NB4 (cell line): ENCODE data around the gene ARL16.
A peak's percentile ranks its signal among the peaks of the same experiment; 100 is the strongest.
"Not testable (repeated sequence)": the region's sequence is repeated elsewhere in the genome, so short reads cannot be mapped to it uniquely, and the experiment has no call there.

ENCODE experiments used
- DNase-seq: peaks from one replicate; pipeline ENCODE4 v3.0.0; 2010; ENCODE audit warnings: low read depth
- H3K4me3 ChIP-seq: one replicate; pipeline ENCODE4 v1.5.1; 2011; ENCODE audit warnings: mild to moderate bottlenecking, low read depth, low read length, moderate library complexity
- MYC ChIP-seq: IDR thresholded peaks from 2 replicates; pipeline ENCODE4 v1.6.1; 2011; ENCODE audit warnings: low read depth, low read length
- POLR2A ChIP-seq: IDR thresholded peaks from 2 replicates; pipeline ENCODE4 v1.6.1; 2011; ENCODE audit warnings: mild to moderate bottlenecking; ENCODE audit not compliant: insufficient read length; ENCODE audit errors: extremely low read depth
- TF ChIP-seq, protein P1 (sequence below): IDR thresholded peaks from one replicate; pipeline ENCODE4 v1.5.1; 2012; ENCODE audit warnings: low read depth, low read length
- TF ChIP-seq, protein P2 (sequence below): IDR thresholded peaks from 2 replicates; pipeline ENCODE4 v1.6.1; 2011; ENCODE audit warnings: low read depth, low read length

Gene ARL16

DNA sequence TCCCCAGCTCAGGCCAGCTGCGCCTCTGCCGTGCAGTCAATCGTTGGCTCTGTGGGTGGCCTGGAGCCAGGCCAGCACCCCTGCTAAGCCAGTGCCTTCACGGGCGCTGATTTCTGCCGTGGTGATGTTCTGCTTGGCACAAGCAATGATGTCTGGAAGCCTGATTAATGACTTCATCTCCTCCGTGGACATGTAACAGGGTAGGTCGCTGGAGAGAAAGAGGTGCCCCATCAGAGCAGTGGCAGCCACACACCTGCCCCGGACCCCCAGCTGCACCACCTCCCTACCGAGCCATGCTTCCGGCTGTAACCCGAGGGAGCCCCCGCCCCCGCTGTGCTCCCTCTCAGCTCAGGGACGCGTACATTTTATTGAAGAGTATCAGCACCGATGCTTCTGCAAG lies 1.9 kb downstream of the ARL16 start:
- TF ChIP-seq, protein P1, sequence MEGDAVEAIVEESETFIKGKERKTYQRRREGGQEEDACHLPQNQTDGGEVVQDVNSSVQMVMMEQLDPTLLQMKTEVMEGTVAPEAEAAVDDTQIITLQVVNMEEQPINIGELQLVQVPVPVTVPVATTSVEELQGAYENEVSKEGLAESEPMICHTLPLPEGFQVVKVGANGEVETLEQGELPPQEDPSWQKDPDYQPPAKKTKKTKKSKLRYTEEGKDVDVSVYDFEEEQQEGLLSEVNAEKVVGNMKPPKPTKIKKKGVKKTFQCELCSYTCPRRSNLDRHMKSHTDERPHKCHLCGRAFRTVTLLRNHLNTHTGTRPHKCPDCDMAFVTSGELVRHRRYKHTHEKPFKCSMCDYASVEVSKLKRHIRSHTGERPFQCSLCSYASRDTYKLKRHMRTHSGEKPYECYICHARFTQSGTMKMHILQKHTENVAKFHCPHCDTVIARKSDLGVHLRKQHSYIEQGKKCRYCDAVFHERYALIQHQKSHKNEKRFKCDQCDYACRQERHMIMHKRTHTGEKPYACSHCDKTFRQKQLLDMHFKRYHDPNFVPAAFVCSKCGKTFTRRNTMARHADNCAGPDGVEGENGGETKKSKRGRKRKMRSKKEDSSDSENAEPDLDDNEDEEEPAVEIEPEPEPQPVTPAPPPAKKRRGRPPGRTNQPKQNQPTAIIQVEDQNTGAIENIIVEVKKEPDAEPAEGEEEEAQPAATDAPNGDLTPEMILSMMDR: no peak
- TF ChIP-seq MYC (no peak), POLR2A (no peak)
- no peak for DNase-seq
- no peak overlapping the region for H3K4me3 ChIP-seq

DNA sequence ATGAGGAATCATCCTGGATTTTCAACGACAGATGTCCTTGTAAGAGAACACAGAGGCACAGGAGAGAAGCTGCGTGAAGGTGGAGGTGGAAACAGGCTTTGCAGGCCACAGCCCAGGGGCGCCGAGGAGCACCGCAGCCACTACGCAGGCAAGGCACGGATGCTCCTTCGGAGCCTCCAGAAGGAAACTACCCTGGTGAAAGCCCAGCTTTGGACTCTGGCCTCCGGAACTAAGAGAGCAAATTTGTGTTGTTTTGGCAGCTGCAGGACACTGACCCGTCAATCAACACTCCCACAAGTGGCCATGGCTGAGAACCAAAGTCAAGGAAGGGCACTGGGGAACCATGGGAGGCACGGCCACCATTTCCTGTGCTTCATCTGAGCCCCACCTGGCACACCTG lies 3.4 kb downstream of the ARL16 start:
- no peak overlapping the region for H3K4me3 ChIP-seq

DNA sequence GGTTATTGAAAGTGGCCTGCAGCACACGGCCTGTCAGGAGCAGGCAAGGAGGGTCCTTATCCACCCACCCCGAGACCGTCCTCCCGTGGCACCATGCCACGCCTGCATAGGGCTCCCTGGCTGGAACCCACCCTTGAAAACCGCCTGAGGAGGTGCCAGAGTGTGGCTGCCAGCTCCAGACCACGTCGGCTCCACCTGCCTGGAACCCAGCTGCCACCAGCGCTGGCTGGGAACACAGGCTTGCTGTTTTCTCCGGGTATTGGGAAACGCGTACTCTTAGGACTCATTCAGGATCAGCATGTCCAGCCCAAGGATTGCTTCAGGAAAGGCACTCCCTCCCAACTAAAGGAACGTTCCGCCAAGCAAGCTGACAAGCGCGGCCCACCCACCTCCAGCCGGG lies 6.7 kb downstream of the ARL16 start:
- H3K4me3 ChIP-seq: no peak overlapping the region
- DNase-seq: no peak
- TF ChIP-seq, protein P1: no peak
- TF ChIP-seq MYC (no peak), POLR2A (no peak)
- TF ChIP-seq, protein P2, sequence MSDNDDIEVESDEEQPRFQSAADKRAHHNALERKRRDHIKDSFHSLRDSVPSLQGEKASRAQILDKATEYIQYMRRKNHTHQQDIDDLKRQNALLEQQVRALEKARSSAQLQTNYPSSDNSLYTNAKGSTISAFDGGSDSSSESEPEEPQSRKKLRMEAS: no peak

More for the DNA sequence above, 3.4 kb downstream of the ARL16 start:
- TF ChIP-seq POLR2A: no peak
- TF ChIP-seq, protein P1: no peak
- TF ChIP-seq, protein P2: no peak
- no peak for TF ChIP-seq MYC
- no peak for DNase-seq

DNA sequence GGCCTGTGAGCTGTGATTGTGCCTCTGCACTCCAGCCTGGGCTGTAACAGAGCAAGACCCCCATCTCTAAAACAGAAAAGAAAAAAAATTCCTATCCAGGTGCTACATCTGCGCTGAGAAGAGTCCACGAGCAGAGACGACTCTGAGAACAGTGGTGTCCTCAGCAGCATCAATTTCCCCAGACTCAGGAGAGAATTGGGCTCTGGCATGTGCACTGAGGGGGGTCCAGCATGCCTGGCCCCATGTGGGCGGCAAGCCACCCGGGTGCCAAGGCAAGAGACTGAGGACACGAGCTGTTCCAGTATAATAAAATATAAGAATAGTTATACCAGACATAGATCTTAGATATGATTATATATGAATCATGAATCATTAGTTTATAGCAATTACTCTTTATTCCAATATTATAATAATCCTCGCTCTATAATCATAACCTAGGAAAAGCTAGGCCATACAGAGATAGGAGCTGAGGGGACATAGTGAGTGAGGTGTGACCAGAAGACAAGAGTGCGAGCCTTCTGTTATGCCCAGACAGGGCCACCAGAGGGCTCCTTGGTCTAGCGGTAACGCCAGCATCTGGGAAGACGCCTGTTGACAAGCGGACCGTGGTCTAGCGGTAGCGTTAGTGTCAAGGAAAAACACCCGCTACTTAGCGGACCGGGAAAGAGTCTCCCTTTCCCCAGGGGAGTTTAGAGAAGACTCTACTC lies 7.9 kb downstream of the ARL16 start:
- H3K4me3 ChIP-seq: not testable (repeated sequence)
- peak; percentile 52 for DNase-seq

DNA sequence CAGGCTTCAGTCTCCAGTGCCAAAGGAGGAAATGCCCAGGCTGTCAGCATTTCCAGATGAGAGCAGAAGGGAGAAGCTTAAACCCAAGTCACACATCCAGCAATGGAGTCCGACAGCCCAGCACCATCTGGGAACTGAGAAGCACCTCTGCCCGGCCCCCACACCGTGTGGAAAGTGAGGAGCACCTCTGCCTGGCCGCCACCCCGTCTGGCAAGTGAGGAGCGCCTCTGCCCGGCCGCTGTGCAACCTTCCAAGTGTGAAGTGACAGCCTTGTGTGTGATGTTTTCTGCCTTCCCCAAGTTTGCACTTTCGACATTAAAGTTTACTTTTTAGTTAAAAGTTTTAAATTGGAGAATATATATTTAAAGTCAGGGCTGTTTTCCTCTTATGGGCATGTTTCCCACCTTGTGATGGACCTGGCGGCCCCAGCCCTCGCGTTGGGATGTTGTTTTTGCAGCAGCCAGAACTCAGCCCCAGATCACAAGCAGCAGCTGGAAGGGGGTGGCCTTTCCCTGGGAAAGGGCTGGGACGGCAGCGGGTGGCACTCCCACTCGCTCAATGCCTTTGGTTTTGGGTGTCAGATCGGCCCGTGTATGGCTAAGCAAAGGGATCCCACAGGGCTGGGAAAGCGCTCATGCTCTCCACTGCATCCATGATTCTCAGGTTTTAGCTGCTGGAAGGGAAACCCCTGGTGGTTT lies 9.9 kb downstream of the ARL16 start:
- DNase-seq: no peak
- H3K4me3 ChIP-seq: no peak overlapping the region
- no peak for TF ChIP-seq MYC
- no peak for TF ChIP-seq POLR2A
- TF ChIP-seq, protein P1: no peak
- TF ChIP-seq, protein P2: no peak

DNA sequence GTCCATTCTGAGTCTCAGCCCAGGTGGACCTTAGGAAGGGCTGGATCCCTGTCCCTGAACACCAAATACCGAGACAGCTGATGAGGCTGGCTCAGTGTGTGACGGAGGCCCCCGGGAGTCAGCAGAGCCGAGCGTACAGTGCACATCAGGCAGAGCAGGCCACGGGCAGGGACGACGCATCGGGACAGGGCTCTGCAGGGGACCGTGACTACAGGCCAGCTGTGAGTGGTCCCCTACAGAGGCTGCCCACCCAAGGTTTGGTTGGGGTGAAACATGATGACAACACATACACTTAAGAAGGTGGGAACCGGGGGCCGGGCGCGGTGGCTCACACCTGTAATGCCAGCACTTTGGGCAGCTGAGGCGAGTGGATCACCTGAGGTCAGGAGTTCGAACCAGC lies 10.6 kb downstream of the ARL16 start:
- H3K4me3 ChIP-seq: no peak overlapping the region
- no peak for DNase-seq
- TF ChIP-seq MYC (no peak), POLR2A (no peak)
- TF ChIP-seq, protein P2: no peak
- TF ChIP-seq, protein P1: no peak
